ENCODE results near the gene TIMM17B. TPM values are rescaled to one million over a fixed set of nuclear protein-coding genes. Genes with fewer than 3 reads are reported as not detected.

TIMM17B gene
- total RNA-seq (44.8 TPM), polyA plus RNA-seq (ENCODE audit: insufficient read depth, low read depth, low replicate concordance) (109 TPM)
- long read RNA-seq, donor 1, partial matches to known transcripts: 75 of 78 reads
- long read RNA-seq, donor 1, other reads (novel, unspliced or antisense): 0 of 78 reads
- long read RNA-seq, donor 2, partial matches to known transcripts: 39 of 43 reads
- long read RNA-seq, donor 2, other reads (novel, unspliced or antisense): 0 of 43 reads
- long read RNA-seq, donor 3, partial matches to known transcripts: 139 of 190 reads
- long read RNA-seq, donor 3, other reads (novel, unspliced or antisense): 46 of 190 reads
- long read RNA-seq, donor 4, partial matches to known transcripts: 34 of 37 reads
- long read RNA-seq, donor 4, other reads (novel, unspliced or antisense): 0 of 37 reads
- long read RNA-seq, donor 5: 0 reads
- long read RNA-seq, donor 6, partial matches to known transcripts: 164 of 167 reads
- long read RNA-seq, donor 6, other reads (novel, unspliced or antisense): 0 of 167 reads
- long read RNA-seq, donor 7, partial matches to known transcripts: 27 of 35 reads
- long read RNA-seq, donor 7, other reads (novel, unspliced or antisense): 6 of 35 reads
- long read RNA-seq, donor 8, partial matches to known transcripts: 67 of 68 reads
- long read RNA-seq, donor 8, other reads (novel, unspliced or antisense): 0 of 68 reads
- long read RNA-seq, donor 9, partial matches to known transcripts: 55 of 57 reads
- long read RNA-seq, donor 9, other reads (novel, unspliced or antisense): 0 of 57 reads
- long read RNA-seq, donor 10, partial matches to known transcripts: 28 of 29 reads
- long read RNA-seq, donor 10, other reads (novel, unspliced or antisense): 0 of 29 reads

DNA sequence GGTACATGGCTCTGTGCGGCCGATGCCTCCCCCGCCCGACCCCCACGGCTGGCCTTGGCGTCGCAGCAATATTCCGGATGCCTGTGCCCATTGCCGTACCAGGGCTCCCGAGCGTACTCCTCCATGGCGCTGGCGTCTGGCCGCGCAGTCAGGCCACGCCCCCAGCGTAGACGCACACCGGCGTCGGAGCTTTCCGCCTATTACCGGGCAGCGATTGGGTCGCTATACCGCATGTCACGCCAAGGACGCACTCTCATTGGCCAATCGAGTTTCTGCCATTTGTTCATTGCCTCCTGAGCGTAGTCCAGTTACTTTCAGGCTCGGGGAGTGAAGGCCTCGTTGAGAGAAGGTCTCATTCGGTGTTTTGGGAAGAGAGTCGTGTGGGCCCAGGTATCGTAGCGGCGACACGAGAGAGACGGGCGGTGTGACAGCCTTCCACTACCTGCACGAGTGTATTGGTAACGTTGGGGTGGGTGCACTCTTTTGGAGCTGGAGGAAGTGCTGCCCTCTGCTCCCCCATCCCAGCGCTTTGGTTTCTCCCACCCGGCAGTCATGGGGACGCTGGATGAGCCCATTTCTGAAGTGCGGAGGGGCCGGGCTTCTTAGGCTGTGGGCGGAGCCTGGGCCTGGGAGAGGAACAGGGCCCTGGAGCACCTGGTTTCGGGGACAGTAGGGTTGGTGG lies at the start of gene TIMM17B, which contains the start of gene PQBP1:
Gene TIMM17B (minus strand): TSS at position 144 of the 682 bp plus-strand sequence. CDS start 19 bp downstream, at position 125.
Gene PQBP1 (plus strand): TSS at position 306 of the 682 bp plus-strand sequence. CDS start 580 bp downstream, outside the sequence.
- Histone ChIP-seq H3K9ac (ENCODE audit: low read length in 3 of 3) (peak within 1 kb of the TSS; percentile 89 to 96 (median 90)), H3K4me1 (ENCODE audit: control insufficient read depth in 2 of 3, insufficient read depth in 2 of 3, low read depth in 1 of 3, low read length in 3 of 3) (peaks cover 0 to 8% (median 4%) of the 10 kb centered on the region in 3 donors), H3K27me3 (ENCODE audit: control insufficient read depth, insufficient read depth, low read length) (no peaks in the 10 kb centered on the region), H3K36me3 (ENCODE audit: control insufficient read depth in 2 of 3, insufficient read depth in 3 of 3, low read length in 3 of 3) (peaks cover 0 to 11% (median 9%) of the 10 kb centered on the region in 3 donors), H3K4me3 (ENCODE audit: low read length in 3 of 3) (peak within 1 kb of the TSS; percentile 87 to 92 (median 91)), H3K9me3 (ENCODE audit: control insufficient read depth in 2 of 3, insufficient read depth in 1 of 3, low read length in 3 of 3) (no peaks in the 10 kb centered on the region), H3K27ac (ENCODE audit: low read depth in 2 of 2, low read length in 2 of 2) (peak within 1 kb of the TSS; percentile 96 to 97)
- FAIRE-seq (peak; percentile 96), DNase-seq (peak; percentile 92 to 97 (median 96))
- TF ChIP-seq, protein P1, sequence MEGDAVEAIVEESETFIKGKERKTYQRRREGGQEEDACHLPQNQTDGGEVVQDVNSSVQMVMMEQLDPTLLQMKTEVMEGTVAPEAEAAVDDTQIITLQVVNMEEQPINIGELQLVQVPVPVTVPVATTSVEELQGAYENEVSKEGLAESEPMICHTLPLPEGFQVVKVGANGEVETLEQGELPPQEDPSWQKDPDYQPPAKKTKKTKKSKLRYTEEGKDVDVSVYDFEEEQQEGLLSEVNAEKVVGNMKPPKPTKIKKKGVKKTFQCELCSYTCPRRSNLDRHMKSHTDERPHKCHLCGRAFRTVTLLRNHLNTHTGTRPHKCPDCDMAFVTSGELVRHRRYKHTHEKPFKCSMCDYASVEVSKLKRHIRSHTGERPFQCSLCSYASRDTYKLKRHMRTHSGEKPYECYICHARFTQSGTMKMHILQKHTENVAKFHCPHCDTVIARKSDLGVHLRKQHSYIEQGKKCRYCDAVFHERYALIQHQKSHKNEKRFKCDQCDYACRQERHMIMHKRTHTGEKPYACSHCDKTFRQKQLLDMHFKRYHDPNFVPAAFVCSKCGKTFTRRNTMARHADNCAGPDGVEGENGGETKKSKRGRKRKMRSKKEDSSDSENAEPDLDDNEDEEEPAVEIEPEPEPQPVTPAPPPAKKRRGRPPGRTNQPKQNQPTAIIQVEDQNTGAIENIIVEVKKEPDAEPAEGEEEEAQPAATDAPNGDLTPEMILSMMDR (IDR thresholded peaks at IDR 0.05; ENCODE audit: borderline replicate concordance, extremely low read depth, insufficient read depth): no peak
- intact Hi-C loops (cut with DNase I): no loop called here

DNA sequence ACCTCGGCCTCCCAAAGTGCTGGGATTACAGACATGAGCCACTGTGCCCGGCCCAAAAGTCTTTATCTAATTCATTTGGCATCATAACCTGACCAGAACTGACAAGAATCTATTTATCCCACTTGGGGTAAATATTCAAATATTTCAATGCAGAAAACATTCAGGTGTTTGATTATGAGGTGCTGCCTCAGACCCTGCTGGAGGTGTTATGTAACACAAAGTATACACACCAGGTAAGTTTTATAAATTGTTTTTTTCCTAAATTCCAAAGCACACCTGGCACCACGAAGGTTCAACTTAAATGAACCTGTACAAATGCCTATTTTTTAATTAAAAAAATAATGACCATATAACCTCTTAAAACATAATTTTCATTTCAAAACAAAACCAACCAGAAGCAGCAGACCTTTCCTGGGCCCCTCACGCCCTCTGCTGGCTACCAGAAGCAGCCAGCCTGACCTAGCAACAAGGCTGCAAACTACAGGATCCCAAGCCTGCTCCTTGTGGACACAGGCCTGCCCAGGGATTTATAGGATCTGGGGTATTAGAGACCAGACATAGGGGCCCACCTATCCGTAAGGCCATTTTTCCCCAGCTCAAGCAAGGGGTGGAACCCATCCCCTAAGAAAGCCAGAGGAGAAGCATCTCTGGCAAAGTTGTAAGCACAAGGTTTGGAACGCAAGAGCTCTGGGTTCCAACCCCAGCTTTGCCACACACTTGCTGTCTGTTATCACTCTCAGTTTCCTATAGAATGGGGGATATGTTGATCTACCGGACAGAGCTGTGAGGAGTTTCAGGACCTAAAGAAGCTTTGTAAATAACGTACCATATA lies 48.2 kb upstream of the TIMM17B start:
- Histone ChIP-seq H3K9me3 (ENCODE audit: control insufficient read depth in 2 of 3, insufficient read depth in 1 of 3, low read length in 3 of 3) (no peaks in the 10 kb centered on the region), H3K36me3 (ENCODE audit: control insufficient read depth in 2 of 3, insufficient read depth in 3 of 3, low read length in 3 of 3) (peaks cover 0 to 1% (median 0%) of the 10 kb centered on the region in 3 donors), H3K27ac (ENCODE audit: low read depth in 2 of 2, low read length in 2 of 2) (no peak overlapping the region), H3K4me1 (ENCODE audit: control insufficient read depth in 2 of 3, insufficient read depth in 2 of 3, low read depth in 1 of 3, low read length in 3 of 3) (peaks cover 0 to 8% (median 0%) of the 10 kb centered on the region in 3 donors), H3K9ac (ENCODE audit: low read length in 3 of 3) (no peak overlapping the region), H3K27me3 (ENCODE audit: control insufficient read depth, insufficient read depth, low read length) (no peaks in the 10 kb centered on the region), H3K4me3 (ENCODE audit: low read length in 3 of 3) (no peak overlapping the region)
- TF ChIP-seq, protein P1 (IDR thresholded peaks at IDR 0.05; ENCODE audit: borderline replicate concordance, extremely low read depth, insufficient read depth): peak; percentile 57
- FAIRE-seq: peak; percentile 92
- intact Hi-C loops (cut with DNase I): no loop called here
- peak in 4 of 5 donors; percentile 38 to 76 (median 44) for DNase-seq

DNA sequence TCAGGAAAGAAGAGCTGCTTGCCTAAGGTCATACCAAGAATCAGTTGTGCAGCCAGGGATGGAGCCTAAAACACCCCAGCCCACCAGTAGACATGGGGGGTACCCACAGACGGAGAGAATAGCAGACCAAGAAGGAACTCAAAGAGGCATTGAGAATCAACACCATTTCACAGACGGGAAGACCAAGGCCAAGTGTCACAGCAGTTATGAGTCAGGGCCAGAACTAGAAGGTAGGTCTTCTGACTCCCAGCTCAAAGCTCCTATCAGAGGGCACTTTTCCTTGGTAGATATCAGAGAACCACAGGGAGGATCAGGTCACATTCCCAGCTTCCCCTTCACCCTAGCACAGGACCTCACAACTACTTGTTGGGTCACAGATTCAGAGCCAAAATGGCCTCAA lies 45.3 kb upstream of the TIMM17B start:
- peaks cover 0 to 9% (median 0%) of the 10 kb centered on the region in 3 donors for H3K36me3 ChIP-seq (ENCODE audit: control insufficient read depth in 2 of 3, insufficient read depth in 3 of 3, low read length in 3 of 3)
- H3K4me3 ChIP-seq (ENCODE audit: low read length in 3 of 3): no peak overlapping the region
- H3K9ac ChIP-seq (ENCODE audit: low read length in 3 of 3): no peak overlapping the region
- no peak overlapping the region for H3K27ac ChIP-seq (ENCODE audit: low read depth in 2 of 2, low read length in 2 of 2)
- TF ChIP-seq, protein P1 (IDR thresholded peaks at IDR 0.05; ENCODE audit: borderline replicate concordance, extremely low read depth, insufficient read depth): no peak
- no peaks in the 10 kb centered on the region for H3K27me3 ChIP-seq (ENCODE audit: control insufficient read depth, insufficient read depth, low read length)
- H3K4me1 ChIP-seq (ENCODE audit: control insufficient read depth in 2 of 3, insufficient read depth in 2 of 3, low read depth in 1 of 3, low read length in 3 of 3): peaks cover 0 to 15% (median 0%) of the 10 kb centered on the region in 3 donors
- H3K9me3 ChIP-seq (ENCODE audit: control insufficient read depth in 2 of 3, insufficient read depth in 1 of 3, low read length in 3 of 3): no peaks in the 10 kb centered on the region
- FAIRE-seq (no peak), DNase-seq (no peak)
- intact Hi-C loops (cut with DNase I): no loop called here

All from kidney (tissue), 22 donors.